Mammary epithelial cell (primary cell): ENCODE data around the gene APOE.

Experiments
- EZH2 ChIP-seq: IDR thresholded peaks from 2 replicates; pipeline ENCODE4 v1.6.1; 2012; ENCODE audit warnings: low read length, inconsistent platforms, borderline replicate concordance
- TF ChIP-seq, protein P1 (sequence below), 2 donors: IDR thresholded peaks in 1 of 2; conservative IDR thresholded peaks in 1 of 2; 2 replicates each; pipeline ENCODE4 v1.5.1; 2011 to 2012; ENCODE audit warnings: inconsistent platforms in 2 of 2, low read length in 2 of 2, mild to moderate bottlenecking in 2 of 2, control low read depth in 1 of 2, low read depth in 1 of 2; ENCODE audit not compliant: insufficient read depth in 1 of 2; ENCODE audit errors: extremely low read depth in 1 of 2

DNA sequence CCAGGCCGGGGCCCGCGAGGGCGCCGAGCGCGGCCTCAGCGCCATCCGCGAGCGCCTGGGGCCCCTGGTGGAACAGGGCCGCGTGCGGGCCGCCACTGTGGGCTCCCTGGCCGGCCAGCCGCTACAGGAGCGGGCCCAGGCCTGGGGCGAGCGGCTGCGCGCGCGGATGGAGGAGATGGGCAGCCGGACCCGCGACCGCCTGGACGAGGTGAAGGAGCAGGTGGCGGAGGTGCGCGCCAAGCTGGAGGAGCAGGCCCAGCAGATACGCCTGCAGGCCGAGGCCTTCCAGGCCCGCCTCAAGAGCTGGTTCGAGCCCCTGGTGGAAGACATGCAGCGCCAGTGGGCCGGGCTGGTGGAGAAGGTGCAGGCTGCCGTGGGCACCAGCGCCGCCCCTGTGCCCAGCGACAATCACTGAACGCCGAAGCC is 3.3 kb downstream of the APOE start:
- TF ChIP-seq, protein P1, sequence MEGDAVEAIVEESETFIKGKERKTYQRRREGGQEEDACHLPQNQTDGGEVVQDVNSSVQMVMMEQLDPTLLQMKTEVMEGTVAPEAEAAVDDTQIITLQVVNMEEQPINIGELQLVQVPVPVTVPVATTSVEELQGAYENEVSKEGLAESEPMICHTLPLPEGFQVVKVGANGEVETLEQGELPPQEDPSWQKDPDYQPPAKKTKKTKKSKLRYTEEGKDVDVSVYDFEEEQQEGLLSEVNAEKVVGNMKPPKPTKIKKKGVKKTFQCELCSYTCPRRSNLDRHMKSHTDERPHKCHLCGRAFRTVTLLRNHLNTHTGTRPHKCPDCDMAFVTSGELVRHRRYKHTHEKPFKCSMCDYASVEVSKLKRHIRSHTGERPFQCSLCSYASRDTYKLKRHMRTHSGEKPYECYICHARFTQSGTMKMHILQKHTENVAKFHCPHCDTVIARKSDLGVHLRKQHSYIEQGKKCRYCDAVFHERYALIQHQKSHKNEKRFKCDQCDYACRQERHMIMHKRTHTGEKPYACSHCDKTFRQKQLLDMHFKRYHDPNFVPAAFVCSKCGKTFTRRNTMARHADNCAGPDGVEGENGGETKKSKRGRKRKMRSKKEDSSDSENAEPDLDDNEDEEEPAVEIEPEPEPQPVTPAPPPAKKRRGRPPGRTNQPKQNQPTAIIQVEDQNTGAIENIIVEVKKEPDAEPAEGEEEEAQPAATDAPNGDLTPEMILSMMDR (conservative IDR thresholded peaks at IDR 0.05 in 1 of 2, IDR thresholded peaks at IDR 0.05 in 1 of 2; ENCODE audit: extremely low read depth in 1 of 2, insufficient read depth in 1 of 2, low read depth in 1 of 2, low read length in 2 of 2) = no peak
- no peak for TF ChIP-seq EZH2
